ENCODE results near the gene LCP1.

DNA sequence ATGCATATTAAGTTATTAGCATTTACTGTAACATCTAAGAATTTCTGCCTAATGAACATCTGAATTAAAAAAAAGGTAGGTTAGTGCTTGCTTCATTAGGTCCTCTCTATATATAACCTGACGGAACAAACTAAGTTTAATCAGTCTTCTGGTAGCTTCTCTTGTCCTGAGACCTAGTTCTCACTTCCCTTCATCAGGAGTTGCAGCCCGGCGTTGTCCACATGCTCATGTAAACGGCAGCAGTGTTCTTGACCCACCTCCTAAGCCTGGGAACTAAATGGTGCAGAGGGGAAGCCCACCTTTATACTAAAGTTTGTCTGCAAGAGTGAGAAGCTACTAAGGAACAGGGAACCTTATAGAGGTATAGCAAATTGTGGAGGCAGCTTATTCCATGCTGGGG is 45.3 kb downstream of the LCP1 start:
- no peak for TF ChIP-seq POLR2AphosphoS5 (IDR thresholded peaks at IDR 0.05; ENCODE audit: low read depth, low read length)
- TF ChIP-seq TAF1 (IDR thresholded peaks at IDR 0.05; ENCODE audit: borderline replicate concordance, insufficient read depth, low read length): no peak
- TF ChIP-seq SIN3A (IDR thresholded peaks at IDR 0.05; ENCODE audit: borderline replicate concordance, insufficient read depth, low read length): no peak
